ENCODE results near the gene EML6.

EML6 gene

DNA sequence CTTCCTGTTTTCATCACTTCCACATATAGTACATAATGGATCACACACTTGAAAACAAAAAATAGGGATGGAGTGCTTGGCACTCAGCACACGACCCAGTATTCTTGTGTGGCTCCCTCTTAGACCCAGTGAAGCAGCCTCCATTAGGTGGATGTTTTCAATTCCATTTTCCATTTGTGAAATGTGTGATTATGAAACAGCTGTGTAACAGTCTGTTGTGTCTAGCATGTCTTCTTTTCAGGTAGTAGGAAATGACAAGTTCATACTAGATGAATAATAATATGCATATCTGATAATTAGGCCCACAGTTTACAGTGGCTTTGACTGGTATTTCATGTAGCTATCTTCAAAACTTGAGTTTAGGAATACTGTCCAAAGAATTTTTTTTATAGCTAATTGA is 35.5 kb downstream of the EML6 start:
- DNase-seq: no peak

DNA sequence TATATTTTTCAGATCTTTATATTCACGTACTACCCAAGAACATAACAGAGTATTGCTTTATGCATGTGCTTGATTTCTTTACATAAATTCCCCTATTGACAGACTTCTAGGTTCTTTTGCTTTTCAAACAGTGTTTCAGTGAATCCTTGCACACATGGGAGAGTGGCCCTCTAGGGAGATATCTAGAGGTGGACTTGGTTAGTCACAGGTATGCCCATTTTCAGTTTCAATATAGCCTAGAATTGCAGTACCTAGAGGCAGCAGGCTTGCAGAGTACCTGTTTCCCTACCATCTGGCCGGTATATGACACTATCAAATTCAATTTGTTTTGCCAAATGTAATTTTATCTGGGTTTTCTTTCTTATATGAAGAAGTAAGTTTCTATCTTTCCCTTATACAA is 36.8 kb downstream of the EML6 start:
- DNase-seq: no peak

DNA sequence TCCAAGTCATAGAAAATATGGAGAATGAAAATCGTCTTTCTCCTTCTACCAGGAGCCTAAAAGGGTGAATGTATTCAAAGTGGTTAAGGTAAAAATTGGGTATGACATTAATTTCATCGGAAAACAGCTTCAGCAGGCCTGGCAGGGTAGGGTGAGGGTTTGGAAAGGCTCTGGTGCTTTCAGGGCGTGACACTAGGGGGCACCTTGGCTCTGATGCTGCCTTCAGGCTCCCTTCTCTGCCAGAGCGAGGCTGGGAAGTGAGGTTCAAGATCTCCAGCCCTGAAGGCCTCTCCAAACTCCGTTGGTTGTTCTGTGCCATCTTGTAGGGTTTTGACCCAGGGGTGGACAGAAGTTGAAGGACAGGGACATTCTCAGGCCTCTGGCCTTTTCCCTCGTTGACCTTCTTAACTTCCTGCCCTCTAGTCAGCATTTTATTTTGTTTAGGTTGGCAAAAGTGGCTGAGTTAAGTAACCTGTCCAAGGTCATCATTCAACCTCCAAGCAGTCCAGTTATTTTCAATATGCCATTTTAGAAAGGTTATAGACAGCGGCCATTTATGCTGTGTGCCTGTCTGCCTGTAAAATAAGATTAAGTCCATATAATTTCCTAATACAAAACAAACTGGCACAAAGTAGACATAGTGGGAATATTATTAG is 40.3 kb downstream of the EML6 start:
- DNase-seq: no peak

- DNase-seq: no peak
Observed at GRCh38 chr2:54767921-54768320, 44.5 kb downstream of the EML6 start.

GRCh38 chr2:54768772-54769428 is 45.4 kb downstream of the EML6 start:
- DNase-seq: no peak

DNA sequence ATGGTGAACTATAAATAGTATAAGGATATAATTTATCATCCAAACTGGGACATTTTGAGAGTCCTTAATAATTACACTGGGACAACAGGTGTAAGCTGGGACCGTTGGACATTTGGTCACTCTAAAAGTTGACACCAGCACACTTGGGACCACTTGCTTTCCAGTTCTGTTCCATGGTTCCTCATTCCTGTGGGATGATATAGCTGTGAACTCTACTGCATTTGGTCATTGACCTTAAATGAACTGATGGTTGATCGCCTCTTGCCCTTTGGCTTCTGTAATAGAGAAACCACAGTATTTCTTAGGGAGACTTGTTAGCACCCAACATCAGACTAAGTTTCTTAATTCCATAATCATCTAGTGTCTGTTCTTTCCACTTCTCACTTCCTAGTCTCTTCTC is 46.7 kb downstream of the EML6 start:
- no peak for DNase-seq

- DNase-seq: no peak
Observed at GRCh38 chr2:54770676-54771075, 47.2 kb downstream of the EML6 start.

DNA sequence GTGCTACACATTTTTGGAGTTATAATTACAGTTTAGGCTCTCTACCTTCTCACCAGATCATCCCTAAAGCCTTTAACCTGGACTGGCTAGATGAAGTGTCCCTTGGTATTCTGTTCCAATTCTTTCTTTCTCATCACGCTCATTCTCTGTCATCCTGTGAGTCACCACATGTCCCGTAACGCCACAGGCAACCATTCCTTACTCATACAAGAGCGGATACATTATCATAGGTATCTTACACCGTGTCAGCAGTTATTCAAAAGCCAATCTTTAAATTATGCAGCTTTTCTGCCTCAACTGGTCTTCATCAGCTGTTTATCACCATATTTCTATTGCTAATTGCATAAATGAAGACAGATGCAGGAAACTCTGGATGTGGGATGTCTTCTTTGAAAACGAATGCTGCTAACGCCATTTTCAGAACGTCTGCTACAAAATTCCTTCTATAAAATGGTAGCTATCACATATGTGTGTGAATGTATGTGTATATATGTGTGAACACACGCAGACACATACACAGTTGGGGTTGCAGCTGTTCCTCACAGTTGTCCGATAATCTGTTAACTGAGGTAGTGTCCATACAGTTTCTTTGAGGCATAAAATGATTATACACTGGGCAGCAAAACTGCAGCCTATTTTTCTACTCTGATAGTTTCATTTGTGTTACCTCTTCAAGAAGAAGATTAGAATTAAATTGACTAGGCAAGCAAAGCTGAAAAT is 47.9 kb downstream of the EML6 start:
- no peak for DNase-seq

DNA sequence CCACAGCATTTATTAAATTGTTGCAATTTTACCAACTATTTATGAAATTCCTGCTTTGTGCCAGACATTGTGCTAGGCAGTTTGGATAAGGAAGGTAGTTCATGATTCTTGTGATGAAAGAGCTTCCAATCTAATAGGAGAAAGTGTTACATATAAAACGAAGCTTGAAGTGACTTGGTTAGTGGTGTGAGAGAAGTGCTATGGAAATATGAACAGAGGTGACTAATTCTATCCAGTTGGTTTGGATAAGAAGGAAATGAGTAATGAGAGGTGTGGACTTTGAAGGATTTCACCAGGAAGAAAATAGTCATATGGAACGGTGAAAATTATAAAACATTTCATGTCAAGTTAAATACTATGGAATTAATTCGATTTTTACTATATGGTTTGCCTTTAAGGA is 48.6 kb downstream of the EML6 start:
- DNase-seq: no peak

DNA sequence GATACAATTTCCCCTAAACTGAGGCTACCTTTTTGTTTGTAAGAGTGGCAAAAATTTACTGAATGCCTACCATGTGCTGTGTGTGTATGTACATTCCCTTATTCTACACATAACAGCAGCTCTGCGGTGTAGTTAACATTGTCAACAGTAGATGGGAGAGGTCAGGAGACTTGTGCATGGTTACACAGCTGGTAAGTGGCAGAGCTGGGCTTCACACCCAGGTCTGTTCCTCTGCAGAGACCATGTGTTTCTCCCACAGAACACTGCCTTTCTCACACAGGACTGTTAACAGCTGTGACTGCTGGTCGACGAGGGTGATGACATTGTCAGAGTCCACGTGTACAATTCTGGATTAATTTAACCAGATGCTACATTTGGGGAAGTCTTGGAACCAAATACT is 49.1 kb downstream of the EML6 start:
- no peak for DNase-seq

DNA sequence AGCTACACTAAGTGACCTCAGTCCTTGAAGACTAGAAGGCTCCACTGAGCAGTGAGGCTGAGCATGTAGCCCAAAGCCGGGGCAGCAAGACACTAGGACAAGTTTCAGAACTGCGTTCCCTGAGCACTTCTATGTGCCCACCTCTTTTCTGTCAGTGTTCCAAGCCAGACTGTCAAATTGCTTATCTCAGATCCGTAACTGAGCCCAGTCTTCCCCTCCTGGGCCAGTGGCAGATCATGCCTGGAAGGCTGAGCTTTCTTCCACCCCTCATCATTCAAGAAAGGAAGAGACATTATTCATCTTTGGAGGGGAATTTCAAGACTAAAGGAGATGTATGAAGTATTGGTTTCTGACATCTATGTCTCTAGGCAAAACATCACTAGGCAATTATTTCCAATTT is 49.8 kb downstream of the EML6 start:
- DNase-seq: no peak

GRCh38 chr2:54773838-54774237 is 50.4 kb downstream of the EML6 start:
- DNase-seq: no peak

- DNase-seq: no peak
Observed at GRCh38 chr2:54775710-54776109, 52.2 kb downstream of the EML6 start.

DNA sequence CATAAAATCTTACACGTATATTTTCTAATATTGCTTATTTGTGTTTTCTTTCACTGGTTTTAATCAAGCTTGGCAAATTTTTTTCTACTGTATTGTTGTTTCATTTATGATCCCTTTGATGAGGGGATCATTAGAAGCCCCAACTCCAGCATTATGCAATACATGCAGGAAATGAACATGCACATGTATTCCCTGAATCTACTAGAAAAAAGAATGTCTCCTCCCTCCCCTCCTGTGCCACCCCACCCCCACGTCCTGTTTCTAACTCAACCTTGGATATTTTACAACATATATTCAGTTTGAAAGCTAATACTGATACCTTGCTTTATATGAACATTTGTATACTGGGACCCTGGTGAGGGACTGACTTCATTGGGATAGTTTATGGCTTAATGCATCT is 53.0 kb downstream of the EML6 start:
- no peak for DNase-seq

GRCh38 chr2:54783349-54783748 is 59.9 kb downstream of the EML6 start:
- DNase-seq: no peak

DNA sequence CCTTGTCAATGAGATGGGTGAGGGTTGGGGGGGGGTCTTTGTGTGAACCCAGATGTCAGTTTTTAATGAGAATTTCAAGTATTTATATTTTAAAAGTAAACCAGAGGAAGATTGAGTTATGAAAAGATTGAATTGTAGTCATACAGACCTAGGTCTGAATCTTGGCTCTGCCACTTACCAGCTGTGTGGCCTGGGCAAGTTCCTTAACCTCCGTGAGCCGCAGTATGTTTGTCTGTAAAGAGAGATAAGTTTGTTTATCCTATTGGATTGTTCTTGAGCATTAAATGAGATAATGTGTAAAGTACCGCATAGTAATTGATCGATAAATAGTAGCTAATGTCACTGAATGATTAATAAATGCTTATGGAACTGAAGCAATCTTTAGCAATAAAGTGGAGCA is 63.8 kb downstream of the EML6 start:
- DNase-seq: no peak

DNA sequence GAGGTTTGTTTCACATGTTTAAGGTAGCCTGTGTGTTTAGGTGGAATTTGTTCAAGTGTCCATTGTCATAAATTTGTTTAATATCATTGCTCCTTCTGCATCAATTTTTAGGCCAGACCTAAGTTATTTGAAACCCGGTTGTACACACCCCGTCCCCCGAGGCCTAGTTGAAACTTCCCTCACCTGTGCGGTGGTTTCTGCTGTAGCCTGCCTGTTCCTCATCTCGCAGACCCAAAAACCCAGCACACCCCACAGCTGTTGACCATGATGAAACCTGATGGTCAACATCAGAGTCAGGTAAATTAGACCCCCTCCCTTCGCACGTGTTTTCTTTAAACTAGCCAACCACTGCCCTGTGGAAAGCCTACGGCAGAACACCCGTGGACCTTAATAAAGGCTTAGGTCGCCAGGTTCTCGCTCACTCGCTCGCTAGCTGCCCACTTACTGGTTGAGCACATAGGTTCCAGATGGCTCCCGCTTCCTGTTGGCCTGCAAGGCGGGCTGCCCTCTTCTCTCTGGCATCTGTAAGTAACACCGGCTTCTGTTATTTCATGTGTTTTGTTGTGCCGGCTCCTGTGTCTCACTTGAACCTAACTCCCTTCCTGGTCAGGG is 64.4 kb downstream of the EML6 start:
- no peak for DNase-seq

- no peak for DNase-seq
Observed at GRCh38 chr2:54789878-54790277, 66.4 kb downstream of the EML6 start.

DNA sequence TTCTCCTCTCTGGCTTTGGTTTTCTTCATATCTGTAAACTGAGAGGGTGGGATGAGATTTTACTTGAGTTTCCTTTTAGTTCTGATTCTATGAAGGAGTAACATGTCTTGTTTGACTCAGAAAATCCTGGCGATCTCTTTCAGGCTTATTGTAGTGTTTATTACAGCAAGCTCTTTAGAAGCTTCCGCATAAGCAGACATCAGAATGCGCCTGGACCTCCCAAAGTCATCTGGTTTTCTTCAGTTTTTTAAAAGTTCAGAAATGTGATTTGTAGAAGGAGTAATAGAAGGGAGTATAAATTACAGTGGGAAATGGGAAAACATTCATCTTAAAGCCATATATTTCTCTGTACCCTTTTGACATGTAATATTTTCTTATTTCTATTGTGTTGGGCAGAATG is 68.4 kb downstream of the EML6 start:
- no peak for DNase-seq

GRCh38 chr2:54797307-54797706 is 73.8 kb downstream of the EML6 start:
- DNase-seq: no peak

DNA sequence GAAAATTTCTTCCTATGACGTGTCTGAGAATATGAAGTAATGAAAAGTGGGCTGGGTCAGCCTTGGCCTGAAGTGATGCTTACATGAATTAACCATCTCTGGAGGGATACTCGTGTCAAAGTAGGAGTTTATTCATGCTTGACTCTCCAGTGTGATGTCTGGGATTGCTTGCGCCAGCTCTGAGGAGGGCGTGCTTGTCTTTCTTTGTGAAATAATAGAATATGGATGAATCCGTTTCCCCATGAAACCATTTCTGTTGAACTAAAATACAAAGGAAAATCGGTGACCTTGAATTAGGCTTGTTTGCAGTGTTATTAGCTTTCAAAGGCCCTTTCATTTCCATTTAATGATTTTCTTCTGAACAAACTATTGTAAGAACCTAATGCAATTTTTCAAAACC is 77.9 kb downstream of the EML6 start:
- no peak for DNase-seq

DNA sequence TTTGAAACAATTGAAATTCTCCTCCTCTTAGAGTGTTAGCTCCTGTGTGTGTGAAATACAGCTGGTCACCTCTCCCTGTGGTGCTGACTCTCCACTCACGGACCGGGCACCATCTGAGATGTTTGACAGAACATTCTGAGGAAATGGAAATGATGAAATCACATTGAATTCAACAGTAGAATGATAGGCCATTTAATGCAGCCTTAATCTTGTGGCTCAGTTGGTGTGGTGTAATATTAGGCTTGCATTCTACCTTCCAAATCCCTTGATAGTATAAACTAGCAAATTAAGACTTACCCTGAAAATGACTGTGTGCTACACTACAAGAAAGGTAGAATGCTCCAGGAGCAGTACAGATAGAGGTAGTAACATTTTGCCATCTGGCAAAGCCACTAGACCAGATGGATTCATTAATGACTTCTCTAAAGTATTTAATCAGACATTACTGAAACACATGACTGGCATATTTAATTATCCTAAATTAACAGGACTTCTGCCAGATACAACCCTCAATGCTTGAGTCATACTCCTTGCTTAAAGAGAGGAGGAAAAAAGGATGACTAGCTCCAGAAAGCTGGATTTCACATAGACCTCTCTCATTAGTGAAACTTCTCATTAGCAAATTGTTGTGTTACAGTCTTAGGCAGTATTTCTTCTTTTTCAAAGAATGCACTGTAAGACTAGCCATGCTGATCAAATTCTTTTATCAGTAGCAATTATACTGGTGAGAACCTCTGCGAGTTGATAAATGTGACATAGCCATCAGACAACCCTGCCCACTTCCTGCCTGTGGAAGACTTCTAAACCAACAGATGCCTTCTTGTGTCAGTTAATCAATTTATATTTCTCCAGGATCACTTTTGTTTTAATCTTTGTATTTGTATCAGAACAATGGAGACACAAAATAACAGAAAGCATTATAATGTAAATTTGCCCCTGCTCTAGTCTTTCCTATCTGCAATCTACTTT is 80.6 kb downstream of the EML6 start:
- DNase-seq: no peak

GRCh38 chr2:54805255-54805654 is 81.8 kb downstream of the EML6 start:
- DNase-seq: no peak
